Measurements from ENCODE around the gene NAV2. TPM values are rescaled to one million over a fixed set of nuclear protein-coding genes. Genes with fewer than 3 reads are reported as not detected.

NAV2 gene
- total and polyA plus RNA-seq, 2 experiments from 2014 or later: 26.0 to 45.0 TPM

DNA sequence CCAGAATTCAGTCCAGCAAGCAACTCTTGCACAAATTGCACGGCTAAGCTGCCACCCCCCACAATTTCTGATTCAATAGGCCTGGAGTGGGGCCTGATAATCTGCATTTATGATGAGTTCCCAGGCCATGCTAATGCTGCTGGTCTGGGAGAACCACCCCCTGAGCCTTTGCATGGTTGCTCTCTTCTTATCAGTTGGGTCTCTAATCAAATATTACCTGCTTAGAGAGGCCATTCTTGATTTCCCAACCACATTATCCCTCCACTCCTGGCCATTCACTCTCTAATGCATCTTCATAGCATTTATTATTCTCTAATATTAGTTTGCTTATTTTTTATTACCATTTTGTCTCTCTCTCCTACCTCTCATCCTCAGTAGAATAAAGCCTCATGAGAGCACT, 99.5 kb downstream of the NAV2 start (continued):
- TF ChIP-seq, protein P1, sequence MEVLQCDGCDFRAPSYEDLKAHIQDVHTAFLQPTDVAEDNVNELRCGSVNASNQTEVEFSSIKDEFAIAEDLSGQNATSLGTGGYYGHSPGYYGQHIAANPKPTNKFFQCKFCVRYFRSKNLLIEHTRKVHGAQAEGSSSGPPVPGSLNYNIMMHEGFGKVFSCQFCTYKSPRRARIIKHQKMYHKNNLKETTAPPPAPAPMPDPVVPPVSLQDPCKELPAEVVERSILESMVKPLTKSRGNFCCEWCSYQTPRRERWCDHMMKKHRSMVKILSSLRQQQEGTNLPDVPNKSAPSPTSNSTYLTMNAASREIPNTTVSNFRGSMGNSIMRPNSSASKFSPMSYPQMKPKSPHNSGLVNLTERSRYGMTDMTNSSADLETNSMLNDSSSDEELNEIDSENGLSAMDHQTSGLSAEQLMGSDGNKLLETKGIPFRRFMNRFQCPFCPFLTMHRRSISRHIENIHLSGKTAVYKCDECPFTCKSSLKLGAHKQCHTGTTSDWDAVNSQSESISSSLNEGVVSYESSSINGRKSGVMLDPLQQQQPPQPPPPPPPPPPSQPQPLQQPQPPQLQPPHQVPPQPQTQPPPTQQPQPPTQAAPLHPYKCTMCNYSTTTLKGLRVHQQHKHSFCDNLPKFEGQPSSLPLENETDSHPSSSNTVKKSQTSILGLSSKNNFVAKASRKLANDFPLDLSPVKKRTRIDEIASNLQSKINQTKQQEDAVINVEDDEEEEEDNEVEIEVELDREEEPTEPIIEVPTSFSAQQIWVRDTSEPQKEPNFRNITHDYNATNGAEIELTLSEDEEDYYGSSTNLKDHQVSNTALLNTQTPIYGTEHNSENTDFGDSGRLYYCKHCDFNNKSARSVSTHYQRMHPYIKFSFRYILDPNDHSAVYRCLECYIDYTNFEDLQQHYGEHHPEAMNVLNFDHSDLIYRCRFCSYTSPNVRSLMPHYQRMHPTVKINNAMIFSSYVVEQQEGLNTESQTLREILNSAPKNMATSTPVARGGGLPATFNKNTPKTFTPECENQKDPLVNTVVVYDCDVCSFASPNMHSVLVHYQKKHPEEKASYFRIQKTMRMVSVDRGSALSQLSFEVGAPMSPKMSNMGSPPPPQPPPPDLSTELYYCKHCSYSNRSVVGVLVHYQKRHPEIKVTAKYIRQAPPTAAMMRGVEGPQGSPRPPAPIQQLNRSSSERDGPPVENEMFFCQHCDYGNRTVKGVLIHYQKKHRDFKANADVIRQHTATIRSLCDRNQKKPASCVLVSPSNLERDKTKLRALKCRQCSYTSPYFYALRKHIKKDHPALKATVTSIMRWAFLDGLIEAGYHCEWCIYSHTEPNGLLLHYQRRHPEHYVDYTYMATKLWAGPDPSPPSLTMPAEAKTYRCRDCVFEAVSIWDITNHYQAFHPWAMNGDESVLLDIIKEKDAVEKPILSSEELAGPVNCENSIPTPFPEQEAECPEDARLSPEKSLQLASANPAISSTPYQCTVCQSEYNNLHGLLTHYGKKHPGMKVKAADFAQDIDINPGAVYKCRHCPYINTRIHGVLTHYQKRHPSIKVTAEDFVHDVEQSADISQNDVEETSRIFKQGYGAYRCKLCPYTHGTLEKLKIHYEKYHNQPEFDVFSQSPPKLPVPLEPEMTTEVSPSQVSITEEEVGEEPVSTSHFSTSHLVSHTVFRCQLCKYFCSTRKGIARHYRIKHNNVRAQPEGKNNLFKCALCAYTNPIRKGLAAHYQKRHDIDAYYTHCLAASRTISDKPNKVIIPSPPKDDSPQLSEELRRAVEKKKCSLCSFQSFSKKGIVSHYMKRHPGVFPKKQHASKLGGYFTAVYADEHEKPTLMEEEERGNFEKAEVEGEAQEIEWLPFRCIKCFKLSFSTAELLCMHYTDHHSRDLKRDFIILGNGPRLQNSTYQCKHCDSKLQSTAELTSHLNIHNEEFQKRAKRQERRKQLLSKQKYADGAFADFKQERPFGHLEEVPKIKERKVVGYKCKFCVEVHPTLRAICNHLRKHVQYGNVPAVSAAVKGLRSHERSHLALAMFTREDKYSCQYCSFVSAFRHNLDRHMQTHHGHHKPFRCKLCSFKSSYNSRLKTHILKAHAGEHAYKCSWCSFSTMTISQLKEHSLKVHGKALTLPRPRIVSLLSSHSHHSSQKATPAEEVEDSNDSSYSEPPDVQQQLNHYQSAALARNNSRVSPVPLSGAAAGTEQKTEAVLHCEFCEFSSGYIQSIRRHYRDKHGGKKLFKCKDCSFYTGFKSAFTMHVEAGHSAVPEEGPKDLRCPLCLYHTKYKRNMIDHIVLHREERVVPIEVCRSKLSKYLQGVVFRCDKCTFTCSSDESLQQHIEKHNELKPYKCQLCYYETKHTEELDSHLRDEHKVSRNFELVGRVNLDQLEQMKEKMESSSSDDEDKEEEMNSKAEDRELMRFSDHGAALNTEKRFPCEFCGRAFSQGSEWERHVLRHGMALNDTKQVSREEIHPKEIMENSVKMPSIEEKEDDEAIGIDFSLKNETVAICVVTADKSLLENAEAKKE (CRISPR knock-in tag; IDR thresholded peaks at IDR 0.05): no peak
- TF ChIP-seq NANOG (IDR thresholded peaks at IDR 0.05; ENCODE audit: borderline replicate concordance) (no peak), EZH2phosphoT487 (IDR thresholded peaks at IDR 0.05; ENCODE audit: unreplicated experiment) (no peak), ZNF331 (CRISPR knock-in tag; IDR thresholded peaks at IDR 0.05; ENCODE audit: low read depth) (no peak), JUNB (IDR thresholded peaks at IDR 0.05; ENCODE audit: unreplicated experiment) (no peak)

DNA sequence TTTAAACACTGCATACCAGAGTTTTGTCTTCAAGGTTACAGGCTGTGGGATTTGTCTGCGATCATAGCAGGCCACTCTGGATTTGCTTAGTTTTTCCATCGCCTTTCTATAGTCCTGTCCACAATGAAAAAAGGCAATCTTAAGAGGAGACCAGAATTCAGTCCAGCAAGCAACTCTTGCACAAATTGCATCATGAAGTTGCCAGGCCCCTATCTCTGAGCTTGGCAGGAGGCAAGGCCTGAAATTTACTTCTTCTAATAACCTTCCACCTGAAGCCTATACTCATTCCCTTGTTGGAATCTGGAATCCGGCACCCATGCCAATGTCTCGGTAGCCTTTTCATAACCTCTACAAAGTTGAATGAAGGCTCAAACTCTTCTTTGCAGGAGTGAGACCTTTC, 100.1 kb downstream of the NAV2 start:
- H3K27me3 ChIP-seq (ENCODE audit: insufficient read depth): no peaks in the 10 kb centered on the region
- Mint-ChIP-seq H3K4me3 (no peak overlapping the region), H3K27ac (peak overlapping the region; percentile 99; the same call in 1 of the 2 replicates), H3K9me3 (no peaks in the 10 kb centered on the region; the same call in 2 of the 3 replicates), H3K4me1 (peaks cover 93% of the 10 kb centered on the region), H3K36me3 (ENCODE audit: low read depth) (peaks cover 5% of the 10 kb centered on the region; the same call in 1 of the 3 replicates), H3K27me3 (ENCODE audit: insufficient read depth, low read depth, poor library complexity) (peaks cover 7% of the 10 kb centered on the region)
- H3F3A ChIP-seq (replicated peaks; ENCODE audit: low read depth): peaks cover 16% of the 10 kb centered on the region
- H3K79me2 ChIP-seq (replicated peaks; ENCODE audit: insufficient read depth): peaks cover 83% of the 10 kb centered on the region
- H3K4me3 ChIP-seq: no peak overlapping the region
- H2AFZ ChIP-seq: no peak overlapping the region
- TF ChIP-seq NANOG (IDR thresholded peaks at IDR 0.05; ENCODE audit: borderline replicate concordance) (no peak), CTCF (conservative IDR thresholded peaks at IDR 0.05; ENCODE audit: low read depth in 2 of 2) (no peak)
- TF ChIP-seq, protein P2, sequence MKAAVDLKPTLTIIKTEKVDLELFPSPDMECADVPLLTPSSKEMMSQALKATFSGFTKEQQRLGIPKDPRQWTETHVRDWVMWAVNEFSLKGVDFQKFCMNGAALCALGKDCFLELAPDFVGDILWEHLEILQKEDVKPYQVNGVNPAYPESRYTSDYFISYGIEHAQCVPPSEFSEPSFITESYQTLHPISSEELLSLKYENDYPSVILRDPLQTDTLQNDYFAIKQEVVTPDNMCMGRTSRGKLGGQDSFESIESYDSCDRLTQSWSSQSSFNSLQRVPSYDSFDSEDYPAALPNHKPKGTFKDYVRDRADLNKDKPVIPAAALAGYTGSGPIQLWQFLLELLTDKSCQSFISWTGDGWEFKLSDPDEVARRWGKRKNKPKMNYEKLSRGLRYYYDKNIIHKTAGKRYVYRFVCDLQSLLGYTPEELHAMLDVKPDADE (IDR thresholded peaks at IDR 0.05): no peak
- H3K36me3 ChIP-seq (ENCODE audit: insufficient read depth): no peaks in the 10 kb centered on the region
- peaks cover 77% of the 10 kb centered on the region for H3K4me1 ChIP-seq (ENCODE audit: insufficient read depth)
- DNase-seq (ENCODE audit: low spot score): no peak
- ATAC-seq: no peak
- H3K27ac ChIP-seq (ENCODE audit: low read depth): no peak overlapping the region; the same call in 1 of the 2 replicates
- no peaks in the 10 kb centered on the region for H3K9me2 ChIP-seq (ENCODE audit: insufficient read depth)
- no peaks in the 10 kb centered on the region for H4K20me1 ChIP-seq (replicated peaks; ENCODE audit: insufficient read depth)
- H3K4me2 ChIP-seq: 0 out of 2 replicates have a peak overlapping the region, but pooled peaks have one; percentile 63

Data from GM23338 (cell line).